Hepatocyte (in vitro differentiated cells): ENCODE measurements around the gene GPRC5B.

ENCODE experiments used
- EZH2 ChIP-seq: fragments of 200-600 bp; sonication (generic); IDR thresholded peaks from 2 replicates; pipeline ENCODE4 v1.6.1; 2016; ENCODE audit warnings: antibody characterized with exemption, mild to moderate bottlenecking, borderline replicate concordance
- TF ChIP-seq, protein P1 (sequence below): fragments of 200-600 bp; sonication (generic); IDR thresholded peaks from 2 replicates; pipeline ENCODE4 v1.5.1; 2016; ENCODE audit warnings: antibody characterized with exemption, mild to moderate bottlenecking; ENCODE audit not compliant: poor library complexity

DNA sequence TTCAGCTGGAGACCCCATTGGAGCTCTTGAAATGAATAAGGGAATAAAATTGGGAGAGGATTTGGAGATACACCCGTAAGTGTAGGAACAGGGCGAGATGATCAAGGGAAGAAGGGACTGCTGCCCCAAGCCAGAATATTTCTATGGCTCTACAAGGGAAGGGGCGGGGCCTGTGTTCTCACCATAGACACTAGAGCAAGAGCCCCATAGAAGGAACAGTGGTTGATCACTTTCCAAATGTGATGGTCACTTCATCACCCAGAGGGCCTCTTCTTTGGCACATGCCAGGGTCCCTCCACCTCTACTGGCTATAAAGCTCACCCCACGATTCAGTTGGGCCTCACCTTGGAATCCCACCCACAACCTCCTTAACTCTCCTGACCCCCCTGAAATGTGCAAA, 25.0 kb downstream of the GPRC5B start:
- TF ChIP-seq, protein P1, sequence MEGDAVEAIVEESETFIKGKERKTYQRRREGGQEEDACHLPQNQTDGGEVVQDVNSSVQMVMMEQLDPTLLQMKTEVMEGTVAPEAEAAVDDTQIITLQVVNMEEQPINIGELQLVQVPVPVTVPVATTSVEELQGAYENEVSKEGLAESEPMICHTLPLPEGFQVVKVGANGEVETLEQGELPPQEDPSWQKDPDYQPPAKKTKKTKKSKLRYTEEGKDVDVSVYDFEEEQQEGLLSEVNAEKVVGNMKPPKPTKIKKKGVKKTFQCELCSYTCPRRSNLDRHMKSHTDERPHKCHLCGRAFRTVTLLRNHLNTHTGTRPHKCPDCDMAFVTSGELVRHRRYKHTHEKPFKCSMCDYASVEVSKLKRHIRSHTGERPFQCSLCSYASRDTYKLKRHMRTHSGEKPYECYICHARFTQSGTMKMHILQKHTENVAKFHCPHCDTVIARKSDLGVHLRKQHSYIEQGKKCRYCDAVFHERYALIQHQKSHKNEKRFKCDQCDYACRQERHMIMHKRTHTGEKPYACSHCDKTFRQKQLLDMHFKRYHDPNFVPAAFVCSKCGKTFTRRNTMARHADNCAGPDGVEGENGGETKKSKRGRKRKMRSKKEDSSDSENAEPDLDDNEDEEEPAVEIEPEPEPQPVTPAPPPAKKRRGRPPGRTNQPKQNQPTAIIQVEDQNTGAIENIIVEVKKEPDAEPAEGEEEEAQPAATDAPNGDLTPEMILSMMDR: no peak
- TF ChIP-seq EZH2: no peak
